DOHH2 (cell line): ENCODE results near the gene CIT.

Experiments
- H3F3A ChIP-seq: fragments of 200-600 bp; sonication (generic), shearing (Covaris generic); 2 replicates; pipeline ENCODE4 v1.6.0; 2016; ENCODE audit warnings: antibody characterized with exemption, mild to moderate bottlenecking; ENCODE audit not compliant: control insufficient read depth, insufficient read depth
- H3K27ac ChIP-seq: fragments of 200-600 bp; sonication (generic); 2 replicates; pipeline ENCODE4 v1.5.1; 2014; ENCODE audit warnings: low read depth, mild to moderate bottlenecking, low read length, moderate library complexity
- H3K27me3 ChIP-seq: fragments of 200-600 bp; sonication (generic); 2 replicates; pipeline ENCODE4 v1.6.1; 2014; ENCODE audit warnings: mild to moderate bottlenecking, low read length, mixed read lengths; ENCODE audit not compliant: control insufficient read depth
- H3K36me3 ChIP-seq: fragments of 200-600 bp; sonication (generic); 2 replicates; pipeline ENCODE4 v1.6.1; 2014; ENCODE audit warnings: mild to moderate bottlenecking, low read length, moderate library complexity, mixed read lengths; ENCODE audit not compliant: control insufficient read depth
- H3K4me1 ChIP-seq: fragments of 200-600 bp; sonication (generic); 2 replicates; pipeline ENCODE4 v1.6.1; 2014; ENCODE audit warnings: mild to moderate bottlenecking, low read length, mixed read lengths; ENCODE audit not compliant: control insufficient read depth
- H3K4me2 ChIP-seq: fragments of 200-600 bp; sonication (generic); 2 replicates; pipeline ENCODE4 v1.6.0; 2014; ENCODE audit warnings: mild to moderate bottlenecking, low read length, moderate library complexity
- H3K4me3 ChIP-seq: fragments of 200-600 bp; sonication (generic); 2 replicates; pipeline ENCODE4 v1.5.1; 2014; ENCODE audit warnings: mild to moderate bottlenecking, low read length, mixed read lengths
- H3K79me2 ChIP-seq: fragments of 200-600 bp; sonication (generic); 2 replicates; pipeline ENCODE4 v1.6.1; 2014; ENCODE audit warnings: mild to moderate bottlenecking, low read length, mixed read lengths; ENCODE audit not compliant: control insufficient read depth
- H3K9me2 ChIP-seq: fragments of 200-600 bp; sonication (generic); replicated peaks from 2 replicates; pipeline ENCODE4 v1.6.1; 2014; ENCODE audit warnings: mild to moderate bottlenecking, low read length, mixed read lengths; ENCODE audit not compliant: control insufficient read depth
- H3K9me3 ChIP-seq: fragments of 200-600 bp; sonication (generic); 2 replicates; pipeline ENCODE4 v1.6.1; 2014; ENCODE audit warnings: antibody characterized with exemption, low read length, mixed read lengths; ENCODE audit not compliant: control insufficient read depth, insufficient read depth
- H4K20me1 ChIP-seq: fragments of 200-600 bp; sonication (generic); 2 replicates; pipeline ENCODE4 v1.6.0; 2014; ENCODE audit warnings: low read depth, mild to moderate bottlenecking, antibody characterized with exemption, low read length, moderate library complexity; ENCODE audit not compliant: control insufficient read depth, insufficient read depth
- CTCF ChIP-seq: fragments of 200-600 bp; sonication (generic); IDR thresholded peaks from one replicate; pipeline ENCODE4 v1.5.1; 2014; ENCODE audit warnings: antibody characterized with exemption, mild to moderate bottlenecking, low read depth, low read length; ENCODE audit not compliant: poor library complexity, severe bottlenecking
- EZH2phosphoT487 ChIP-seq: fragments of 200-600 bp; sonication (generic); IDR thresholded peaks from 2 replicates; pipeline ENCODE4 v1.6.1; 2017; ENCODE audit warnings: borderline replicate concordance, mild to moderate bottlenecking, antibody characterized with exemption, low read length, moderate library complexity, mixed read lengths

Gene CIT

GRCh38 chr12:119744900-119745606 lies 132.1 kb downstream of the CIT start:
- Histone ChIP-seq H3K9me2 (no peaks in the 10 kb centered on the region), H4K20me1 (no peaks in the 10 kb centered on the region), H3K36me3 (peaks cover 78% of the 10 kb centered on the region), H3K4me3 (no peak overlapping the region), H3F3A (no peaks in the 10 kb centered on the region), H3K27ac (no peak overlapping the region), H3K9me3 (peaks cover 18% of the 10 kb centered on the region; the same call in 1 of the 2 replicates), H3K4me2 (no peak overlapping the region), H3K27me3 (no peaks in the 10 kb centered on the region), H3K4me1 (no peaks in the 10 kb centered on the region), H3K79me2 (no peaks in the 10 kb centered on the region)
- TF ChIP-seq CTCF (no peak), EZH2phosphoT487 (no peak)

- Histone ChIP-seq H3K36me3 (peaks cover 61% of the 10 kb centered on the region), H3K27ac (no peak overlapping the region), H3K27me3 (no peaks in the 10 kb centered on the region), H4K20me1 (no peaks in the 10 kb centered on the region), H3K4me1 (no peaks in the 10 kb centered on the region), H3K79me2 (no peaks in the 10 kb centered on the region), H3K9me3 (peaks cover 18% of the 10 kb centered on the region; the same call in 1 of the 2 replicates), H3K4me2 (no peak overlapping the region), H3K4me3 (no peak overlapping the region), H3K9me2 (no peaks in the 10 kb centered on the region), H3F3A (no peaks in the 10 kb centered on the region)
- TF ChIP-seq CTCF (no peak), EZH2phosphoT487 (no peak)
Measured at GRCh38 chr12:119742700-119743099, 134.4 kb downstream of the CIT start.

- H3K27ac ChIP-seq, result no peak overlapping the region
- TF ChIP-seq EZH2phosphoT487 (no peak), CTCF (no peak)
- H3K9me3 ChIP-seq, result peaks cover 10% of the 10 kb centered on the region; the same call in 1 of the 2 replicates
- H3K79me2 ChIP-seq, result no peaks in the 10 kb centered on the region
- no peaks in the 10 kb centered on the region for H3K27me3 ChIP-seq
- H3K9me2 ChIP-seq, result no peaks in the 10 kb centered on the region
- peaks cover 51% of the 10 kb centered on the region for H3K36me3 ChIP-seq
- no peaks in the 10 kb centered on the region for H3F3A ChIP-seq
- H3K4me3 ChIP-seq, result no peak overlapping the region
- no peak overlapping the region for H3K4me2 ChIP-seq
- H4K20me1 ChIP-seq, result no peaks in the 10 kb centered on the region
- no peaks in the 10 kb centered on the region for H3K4me1 ChIP-seq
Measured at GRCh38 chr12:119740830-119741229, 136.3 kb downstream of the CIT start.
